Measurements from ENCODE around the gene ASIC3.

The ASIC3 gene

DNA sequence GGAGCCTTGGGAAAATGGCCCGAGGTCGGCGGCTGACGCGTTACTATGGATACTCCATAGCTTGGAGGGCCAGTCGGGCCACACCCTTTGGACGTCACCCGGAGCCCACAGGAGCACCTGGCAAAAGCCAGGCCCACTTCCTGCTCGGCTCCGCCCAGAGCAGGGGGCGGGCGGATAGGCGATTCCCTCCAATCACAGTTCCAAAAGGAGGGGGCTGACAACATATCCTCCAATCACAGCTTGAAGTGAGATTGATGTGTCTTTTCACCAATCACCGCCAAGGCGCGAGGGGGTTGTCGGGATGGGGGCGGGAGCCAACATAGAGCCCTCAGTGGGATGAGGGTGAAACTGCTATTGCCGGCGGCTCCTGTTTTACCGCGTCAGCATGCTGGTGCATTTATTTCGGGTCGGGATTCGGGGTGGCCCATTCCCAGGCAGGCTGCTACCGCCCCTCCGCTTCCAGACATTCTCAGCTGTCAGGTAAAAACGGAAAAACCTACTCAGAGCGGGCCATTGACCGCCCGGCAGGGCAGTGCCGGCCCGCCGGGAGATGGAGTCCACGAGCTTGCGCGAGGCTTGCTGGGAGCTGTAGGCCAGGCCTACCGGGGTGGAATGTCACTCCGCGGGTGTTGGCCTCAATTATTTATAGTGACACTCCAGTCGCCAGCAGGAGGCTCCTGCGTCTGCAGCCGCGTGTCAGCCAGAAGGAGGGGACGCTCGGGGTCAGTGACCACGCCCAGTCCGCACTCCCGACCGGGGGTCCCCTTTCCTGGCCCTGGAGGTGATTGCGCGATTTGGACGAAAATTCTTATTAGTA, 20.0 kb upstream of the ASIC3 start, which contains the start of gene ABCB8:
TSS of gene ABCB8 (plus strand) at position 320 of the 817 bp plus-strand sequence. CDS start at position 386, 66 bp downstream.
- Histone ChIP-seq H3K9ac (ENCODE audit: low read length) (peak within 1 kb of the TSS; percentile 62), H3K4me3 (ENCODE audit: low read length) (peak within 1 kb of the TSS; percentile 96), H3K27ac (ENCODE audit: low read depth, low read length) (peak within 1 kb of the TSS; percentile 85), H3K4me1 (ENCODE audit: control insufficient read depth, insufficient read depth, low read length) (peaks cover 2% of the 10 kb centered on the region), H3K36me3 (ENCODE audit: control insufficient read depth, insufficient read depth, low read length) (no peaks in the 10 kb centered on the region), H3K27me3 (ENCODE audit: control insufficient read depth, insufficient read depth, low read length) (no peaks in the 10 kb centered on the region)

DNA sequence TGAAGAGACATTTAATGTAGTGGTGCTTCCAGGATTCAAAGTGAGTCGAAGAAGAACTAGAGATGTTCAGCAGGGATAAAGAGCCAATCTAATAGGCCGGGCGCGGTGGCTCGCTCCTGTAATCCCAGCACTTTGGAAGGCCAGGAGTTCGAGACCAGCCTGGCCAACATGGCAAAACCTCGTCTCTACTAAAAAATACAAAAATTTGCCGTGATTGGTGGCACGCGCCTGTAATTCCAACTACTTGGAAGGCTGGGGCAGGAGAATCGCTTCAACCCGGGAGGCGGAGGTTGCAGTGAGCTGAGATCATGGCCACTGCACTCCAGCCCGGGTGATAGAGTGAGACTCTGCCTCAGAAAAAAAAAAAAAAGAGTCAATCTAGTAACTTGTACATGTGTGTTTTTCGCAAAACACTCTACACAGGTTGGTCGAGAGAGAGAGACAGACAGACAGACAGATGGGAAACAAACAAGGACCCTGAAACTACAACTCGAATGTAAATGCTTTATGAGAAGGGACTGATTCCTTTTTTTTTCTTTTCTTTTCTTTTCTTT, 19.3 kb upstream of the ASIC3 start:
- no peaks in the 10 kb centered on the region for H3K27me3 ChIP-seq (ENCODE audit: control insufficient read depth, insufficient read depth, low read length)
- H3K9ac ChIP-seq (ENCODE audit: low read length), result peak overlapping the region; percentile 62
- peak overlapping the region; percentile 85 for H3K27ac ChIP-seq (ENCODE audit: low read depth, low read length)
- H3K4me1 ChIP-seq (ENCODE audit: control insufficient read depth, insufficient read depth, low read length), result peaks cover 2% of the 10 kb centered on the region
- H3K36me3 ChIP-seq (ENCODE audit: control insufficient read depth, insufficient read depth, low read length), result no peaks in the 10 kb centered on the region
- H3K4me3 ChIP-seq (ENCODE audit: low read length), result peak overlapping the region; percentile 96

DNA sequence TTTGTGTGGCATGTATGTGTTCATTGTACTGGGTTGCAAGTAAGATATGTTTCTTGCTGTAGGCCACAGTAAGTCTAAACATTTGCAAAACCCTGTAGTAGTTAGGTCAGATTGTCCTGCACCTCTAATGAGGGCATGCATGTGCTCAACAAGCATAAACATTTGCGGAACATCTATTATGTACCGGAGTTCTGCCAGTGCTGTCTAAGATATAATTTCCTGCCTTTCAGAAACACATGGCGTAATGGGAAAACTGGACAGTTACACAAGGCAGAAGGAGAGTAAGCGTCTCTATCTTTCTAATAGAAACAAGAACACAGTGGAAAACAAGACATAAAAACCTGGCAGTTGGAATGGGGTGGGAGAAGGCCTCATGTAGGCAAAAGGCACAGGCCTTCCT, 17.3 kb upstream of the ASIC3 start:
- Histone ChIP-seq H3K9ac (ENCODE audit: low read length) (no peak overlapping the region), H3K27me3 (ENCODE audit: control insufficient read depth, insufficient read depth, low read length) (no peaks in the 10 kb centered on the region), H3K27ac (ENCODE audit: low read depth, low read length) (no peak overlapping the region), H3K4me1 (ENCODE audit: control insufficient read depth, insufficient read depth, low read length) (peaks cover 2% of the 10 kb centered on the region), H3K36me3 (ENCODE audit: control insufficient read depth, insufficient read depth, low read length) (peaks cover 13% of the 10 kb centered on the region), H3K4me3 (ENCODE audit: low read length) (no peak overlapping the region)

DNA sequence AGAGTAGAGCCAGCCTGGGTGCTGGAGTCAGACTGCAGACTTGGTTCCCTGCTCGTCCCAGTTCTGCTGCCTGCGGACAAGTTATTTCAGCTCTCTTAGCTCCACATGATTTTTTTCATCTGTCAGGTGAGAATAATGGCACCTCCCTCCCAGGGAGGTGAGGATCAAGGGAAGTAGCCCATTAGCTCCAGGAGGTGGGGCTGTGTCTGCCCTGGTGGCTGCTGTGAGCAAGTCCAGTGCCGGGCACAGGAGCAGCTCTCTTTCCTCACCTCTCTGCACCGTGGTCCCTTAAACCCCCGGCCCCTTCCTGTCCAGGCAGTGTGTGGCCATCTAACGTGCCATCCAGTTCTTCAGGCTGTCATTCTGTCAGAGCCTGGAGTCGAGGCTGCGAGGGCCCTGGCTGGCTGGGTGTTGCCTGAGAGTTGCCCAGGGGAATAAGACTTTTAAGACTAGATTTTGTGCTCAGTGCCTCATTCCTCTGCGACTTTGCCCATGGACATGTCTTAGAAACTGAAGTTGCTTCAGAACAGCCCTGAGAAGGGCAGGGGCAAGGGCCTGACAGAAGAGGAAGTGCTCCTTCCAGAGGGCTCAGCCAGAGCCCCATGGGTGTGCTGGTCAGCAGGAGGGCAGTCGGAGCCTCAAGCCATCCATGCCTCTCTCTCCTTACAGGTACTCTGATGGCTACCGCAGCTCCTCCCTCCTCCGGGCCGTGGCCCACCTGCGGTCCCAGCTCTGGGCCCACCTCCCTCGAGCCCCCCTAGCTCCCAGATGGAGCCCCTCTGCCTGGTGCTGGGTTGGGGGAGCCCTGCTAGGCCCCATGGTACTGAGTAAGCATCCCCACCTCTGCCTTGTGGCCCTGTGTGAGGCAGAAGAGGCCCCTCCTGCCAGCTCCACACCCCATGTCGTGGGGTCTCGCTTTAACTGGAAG, 15.1 kb upstream of the ASIC3 start:
- Histone ChIP-seq H3K27me3 (ENCODE audit: control insufficient read depth, insufficient read depth, low read length) (no peaks in the 10 kb centered on the region), H3K27ac (ENCODE audit: low read depth, low read length) (no peak overlapping the region), H3K4me1 (ENCODE audit: control insufficient read depth, insufficient read depth, low read length) (peaks cover 2% of the 10 kb centered on the region), H3K9ac (ENCODE audit: low read length) (no peak overlapping the region), H3K4me3 (ENCODE audit: low read length) (no peak overlapping the region), H3K36me3 (ENCODE audit: control insufficient read depth, insufficient read depth, low read length) (peaks cover 13% of the 10 kb centered on the region)

DNA sequence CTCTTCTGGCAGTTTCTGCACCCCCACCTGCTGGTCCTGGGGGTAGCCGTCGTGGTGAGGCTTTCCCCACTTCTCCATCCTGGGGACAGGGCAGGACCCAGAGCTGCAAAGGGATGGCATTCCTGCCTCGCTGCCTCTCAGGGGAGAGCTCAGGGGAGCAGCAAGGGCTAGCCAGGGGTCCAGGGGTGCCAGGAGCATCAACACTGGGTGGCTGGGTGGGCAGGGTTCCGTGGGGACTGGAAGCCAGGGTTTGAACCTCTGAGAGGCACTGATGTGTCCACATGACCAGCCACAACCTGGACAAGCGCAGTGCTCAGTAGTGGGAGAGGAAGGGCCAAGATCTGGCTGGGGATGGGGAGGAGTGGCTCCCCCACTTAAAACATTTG, 14.5 kb upstream of the ASIC3 start:
- Histone ChIP-seq H3K27ac (ENCODE audit: low read depth, low read length) (no peak overlapping the region), H3K36me3 (ENCODE audit: control insufficient read depth, insufficient read depth, low read length) (peaks cover 13% of the 10 kb centered on the region), H3K4me1 (ENCODE audit: control insufficient read depth, insufficient read depth, low read length) (peaks cover 2% of the 10 kb centered on the region), H3K27me3 (ENCODE audit: control insufficient read depth, insufficient read depth, low read length) (no peaks in the 10 kb centered on the region), H3K4me3 (ENCODE audit: low read length) (no peak overlapping the region), H3K9ac (ENCODE audit: low read length) (no peak overlapping the region)

DNA sequence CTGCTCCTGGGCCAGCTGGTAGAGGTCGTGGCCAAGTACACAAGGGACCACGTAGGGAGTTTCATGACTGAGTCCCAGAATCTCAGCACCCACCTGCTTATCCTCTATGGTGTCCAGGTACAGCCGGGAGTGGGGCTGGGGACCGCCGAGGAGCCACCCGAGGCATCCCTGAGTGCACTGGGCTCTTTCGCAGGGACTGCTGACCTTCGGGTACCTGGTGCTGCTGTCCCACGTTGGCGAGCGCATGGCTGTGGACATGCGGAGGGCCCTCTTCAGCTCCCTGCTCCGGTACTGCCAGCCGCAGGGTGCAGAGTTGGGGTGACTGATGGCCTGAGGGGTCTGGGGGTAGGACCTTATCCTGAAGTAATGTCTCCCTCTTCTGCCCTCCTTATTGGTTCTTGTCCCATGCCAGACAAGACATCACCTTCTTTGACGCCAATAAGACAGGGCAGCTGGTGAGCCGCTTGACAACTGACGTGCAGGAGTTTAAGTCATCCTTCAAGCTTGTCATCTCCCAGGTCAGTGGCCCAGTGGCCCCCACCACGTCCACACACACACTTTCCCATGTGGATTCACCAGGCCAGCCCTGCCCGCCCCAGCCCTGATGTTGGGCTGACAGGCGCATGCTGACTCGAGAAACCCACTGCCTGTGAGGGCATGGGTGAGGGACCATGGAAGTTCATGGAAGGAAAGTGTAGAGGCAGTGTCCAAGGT, 13.9 kb upstream of the ASIC3 start:
- peaks cover 13% of the 10 kb centered on the region for H3K36me3 ChIP-seq (ENCODE audit: control insufficient read depth, insufficient read depth, low read length)
- no peak overlapping the region for H3K4me3 ChIP-seq (ENCODE audit: low read length)
- no peak overlapping the region for H3K27ac ChIP-seq (ENCODE audit: low read depth, low read length)
- H3K9ac ChIP-seq (ENCODE audit: low read length), result no peak overlapping the region
- no peaks in the 10 kb centered on the region for H3K27me3 ChIP-seq (ENCODE audit: control insufficient read depth, insufficient read depth, low read length)
- H3K4me1 ChIP-seq (ENCODE audit: control insufficient read depth, insufficient read depth, low read length), result no peaks in the 10 kb centered on the region

DNA sequence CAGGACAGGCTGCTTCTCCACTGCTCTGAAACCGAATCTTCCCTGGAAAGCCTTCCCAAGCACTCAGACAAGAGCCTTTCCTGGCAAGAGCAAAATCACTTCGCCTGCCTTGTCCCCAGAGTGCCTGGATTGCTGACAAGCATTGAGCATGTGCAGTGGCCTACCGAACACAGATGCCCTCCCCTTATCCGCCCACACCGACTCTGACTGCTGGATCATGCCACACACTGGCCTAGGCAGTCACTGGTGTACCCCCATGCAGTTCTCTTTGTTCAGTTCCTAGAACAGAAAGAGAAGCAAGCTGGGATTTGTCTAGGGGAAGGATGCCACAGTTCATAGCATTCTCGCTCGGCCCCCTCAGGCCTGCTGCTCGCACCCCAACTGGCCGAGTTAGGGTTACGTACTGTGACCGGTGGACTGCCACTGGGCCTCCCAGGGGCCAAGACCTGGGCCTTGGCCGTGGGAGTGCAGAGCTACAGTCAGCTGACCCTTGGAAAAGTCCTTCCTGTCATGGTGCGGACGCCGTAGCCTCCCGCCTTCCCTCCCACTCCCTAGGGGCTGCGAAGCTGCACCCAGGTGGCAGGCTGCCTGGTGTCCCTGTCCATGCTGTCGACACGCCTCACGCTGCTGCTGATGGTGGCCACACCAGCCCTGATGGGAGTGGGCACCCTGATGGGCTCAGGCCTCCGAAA, 13.2 kb upstream of the ASIC3 start:
- H3K36me3 ChIP-seq (ENCODE audit: control insufficient read depth, insufficient read depth, low read length), result peaks cover 13% of the 10 kb centered on the region
- no peaks in the 10 kb centered on the region for H3K27me3 ChIP-seq (ENCODE audit: control insufficient read depth, insufficient read depth, low read length)
- no peak overlapping the region for H3K4me3 ChIP-seq (ENCODE audit: low read length)
- H3K27ac ChIP-seq (ENCODE audit: low read depth, low read length), result no peak overlapping the region
- H3K9ac ChIP-seq (ENCODE audit: low read length), result no peak overlapping the region
- H3K4me1 ChIP-seq (ENCODE audit: control insufficient read depth, insufficient read depth, low read length), result no peaks in the 10 kb centered on the region

DNA sequence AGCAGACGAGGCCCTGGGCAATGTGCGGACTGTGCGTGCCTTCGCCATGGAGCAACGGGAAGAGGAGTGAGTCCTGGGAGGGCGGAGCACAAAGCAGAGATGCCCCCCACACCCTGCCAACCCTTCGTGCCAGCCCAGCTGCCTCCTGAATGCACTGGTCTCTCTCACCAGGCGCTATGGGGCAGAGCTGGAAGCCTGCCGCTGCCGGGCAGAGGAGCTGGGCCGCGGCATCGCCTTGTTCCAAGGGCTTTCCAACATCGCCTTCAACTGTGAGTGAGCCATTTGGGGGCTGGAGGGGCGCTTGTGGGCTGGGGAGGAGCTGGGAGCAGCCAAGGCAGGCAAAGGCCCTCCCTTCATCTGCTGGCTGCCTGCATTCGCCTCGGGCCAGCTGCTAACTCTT, 12.4 kb upstream of the ASIC3 start:
- Histone ChIP-seq H3K36me3 (ENCODE audit: control insufficient read depth, insufficient read depth, low read length) (peaks cover 13% of the 10 kb centered on the region), H3K27me3 (ENCODE audit: control insufficient read depth, insufficient read depth, low read length) (no peaks in the 10 kb centered on the region), H3K27ac (ENCODE audit: low read depth, low read length) (no peak overlapping the region)

DNA sequence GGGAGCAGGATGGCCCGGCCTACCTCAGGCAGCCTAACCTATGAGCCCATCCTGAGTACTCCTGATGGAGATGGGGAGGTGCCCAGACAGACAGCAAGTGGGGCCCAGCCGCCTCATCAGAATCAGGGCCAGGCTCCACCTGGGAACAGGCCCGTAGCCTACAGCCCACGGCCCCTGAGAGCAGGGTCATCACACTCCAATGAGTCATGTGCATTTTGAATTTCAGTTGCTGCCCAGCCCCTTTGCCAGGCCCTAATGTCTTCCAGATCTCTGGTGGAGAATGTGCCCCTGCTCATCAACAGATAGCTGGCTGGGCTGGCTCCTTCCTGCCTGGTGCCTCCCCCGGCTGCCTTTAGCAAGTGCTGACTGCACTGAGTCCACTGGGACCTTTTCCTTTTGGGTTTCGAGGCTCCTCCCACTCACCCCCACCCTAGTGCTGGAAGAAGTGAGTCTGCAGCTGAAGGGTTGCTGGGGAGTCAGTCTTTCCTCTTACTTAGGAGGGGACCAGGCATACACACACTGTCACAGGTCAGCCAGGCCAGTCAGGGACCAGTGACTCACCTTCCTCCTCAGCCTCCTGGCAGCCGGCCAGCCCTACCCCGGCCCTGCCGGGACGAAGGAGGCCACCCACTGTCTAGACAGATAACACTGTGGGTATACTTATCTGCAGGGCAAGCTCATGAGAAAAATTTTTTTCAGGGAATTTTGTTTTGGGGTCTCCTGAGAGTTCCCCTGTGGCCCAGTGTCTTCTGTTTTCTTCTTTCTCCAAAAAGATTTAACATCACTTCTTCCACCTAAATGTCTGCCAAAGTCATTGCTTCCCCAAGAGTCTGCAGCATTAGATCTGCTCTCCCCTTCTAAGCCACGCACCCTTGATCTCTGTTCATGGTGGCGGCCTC, 9.1 kb upstream of the ASIC3 start:
- no peak overlapping the region for H3K9ac ChIP-seq (ENCODE audit: low read length)
- no peak overlapping the region for H3K27ac ChIP-seq (ENCODE audit: low read depth, low read length)
- no peaks in the 10 kb centered on the region for H3K27me3 ChIP-seq (ENCODE audit: control insufficient read depth, insufficient read depth, low read length)
- H3K36me3 ChIP-seq (ENCODE audit: control insufficient read depth, insufficient read depth, low read length), result peaks cover 17% of the 10 kb centered on the region
- no peak overlapping the region for H3K4me3 ChIP-seq (ENCODE audit: low read length)
- H3K4me1 ChIP-seq (ENCODE audit: control insufficient read depth, insufficient read depth, low read length), result no peaks in the 10 kb centered on the region

More for the DNA sequence above, 12.4 kb upstream of the ASIC3 start:
- no peak overlapping the region for H3K9ac ChIP-seq (ENCODE audit: low read length)
- no peaks in the 10 kb centered on the region for H3K4me1 ChIP-seq (ENCODE audit: control insufficient read depth, insufficient read depth, low read length)
- H3K4me3 ChIP-seq (ENCODE audit: low read length), result no peak overlapping the region

DNA sequence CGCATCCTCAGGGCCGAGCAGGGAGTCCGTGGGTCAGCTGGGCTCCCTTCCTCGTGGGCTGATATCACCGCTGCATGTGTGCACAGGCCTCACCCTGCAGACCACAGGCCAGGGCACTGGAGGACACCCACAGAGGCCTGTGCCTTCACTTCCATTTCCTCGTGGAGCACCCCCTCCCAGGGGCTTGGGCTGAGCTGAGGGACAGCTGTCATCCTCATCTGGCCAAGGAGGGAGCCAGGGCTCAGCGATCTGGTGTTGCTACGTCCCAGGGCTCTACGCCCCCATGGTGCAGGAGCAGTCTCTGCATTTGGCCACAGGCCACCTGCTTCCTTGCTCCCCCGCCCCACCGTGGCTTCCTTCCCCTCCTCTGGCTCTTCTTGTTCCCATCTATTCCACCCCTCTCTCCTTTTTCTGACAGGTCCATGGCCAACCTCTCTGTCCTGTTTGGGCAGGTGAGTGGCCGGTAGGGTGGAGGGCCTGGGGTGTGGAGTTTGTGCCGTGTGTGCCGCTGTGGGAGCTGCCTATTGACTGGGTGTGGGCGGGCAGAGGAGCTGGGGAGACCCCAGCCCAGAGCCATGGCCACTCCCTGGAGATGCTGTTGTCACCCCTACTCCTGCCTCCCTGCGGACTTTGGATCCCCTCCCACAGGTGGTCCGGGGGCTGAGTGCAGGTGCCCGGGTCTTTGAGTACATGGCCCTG, 8.3 kb upstream of the ASIC3 start:
- Histone ChIP-seq H3K9ac (ENCODE audit: low read length) (no peak overlapping the region), H3K36me3 (ENCODE audit: control insufficient read depth, insufficient read depth, low read length) (peaks cover 10% of the 10 kb centered on the region), H3K27me3 (ENCODE audit: control insufficient read depth, insufficient read depth, low read length) (no peaks in the 10 kb centered on the region), H3K27ac (ENCODE audit: low read depth, low read length) (no peak overlapping the region), H3K4me3 (ENCODE audit: low read length) (no peak overlapping the region), H3K4me1 (ENCODE audit: control insufficient read depth, insufficient read depth, low read length) (no peaks in the 10 kb centered on the region)

Data from rectal smooth muscle tissue (tissue), 1 donor.